Thymus (tissue), 11 donors: Measurements from ENCODE around the gene HACD2. TPM values are rescaled to one million over a fixed set of nuclear protein-coding genes. Genes with fewer than 3 reads are reported as not detected.
"Not testable (repeated sequence)": the region's sequence is repeated elsewhere in the genome, so short reads cannot be mapped to it uniquely, and the experiment has no call there.

Experiments used
- DNase-seq, 9 donors: peaks; one replicate each; pipeline ENCODE4 v3.0.0-alpha.2; 2013; ENCODE audit warnings: low spot score in 9 of 9, low read depth in 6 of 9, missing footprints in 1 of 9
- H3K27ac ChIP-seq, 2 donors: one replicate each; pipeline ENCODE4 v1.5.1; 2013; ENCODE audit warnings: control low read depth in 1 of 2, low read depth in 1 of 2, low read length in 1 of 2, mild to moderate bottlenecking in 1 of 2, moderate library complexity in 1 of 2
- H3K27me3 ChIP-seq, 2 donors: one replicate each; pipeline ENCODE4 v1.5.1; 2013; ENCODE audit warnings: low read length in 1 of 2; ENCODE audit not compliant: control insufficient read depth in 2 of 2, insufficient read depth in 1 of 2
- H3K36me3 ChIP-seq, 2 donors: one replicate each; pipeline ENCODE4 v1.5.1; 2013; ENCODE audit warnings: low read length in 1 of 2, mild to moderate bottlenecking in 1 of 2, moderate library complexity in 1 of 2; ENCODE audit not compliant: control insufficient read depth in 2 of 2, insufficient read depth in 2 of 2
- H3K4me1 ChIP-seq, 2 donors: one replicate each; pipeline ENCODE4 v1.5.1; 2013; ENCODE audit warnings: low read length in 2 of 2; ENCODE audit not compliant: control insufficient read depth in 2 of 2, insufficient read depth in 2 of 2
- H3K4me3 ChIP-seq, 2 donors: one replicate each; pipeline ENCODE4 v1.5.1; 2013; ENCODE audit warnings: low read length in 2 of 2, control low read depth in 1 of 2, mild to moderate bottlenecking in 1 of 2
- H3K9me3 ChIP-seq, 2 donors: one replicate each; pipeline ENCODE4 v1.5.1; 2013; ENCODE audit warnings: low read length in 1 of 2, mild to moderate bottlenecking in 1 of 2; ENCODE audit not compliant: control insufficient read depth in 2 of 2, insufficient read depth in 1 of 2
- WGBS: extraction: QIAGEN DNeasy Blood & Tissue Kit; methylation state at CpG from one replicate; pipeline ENCODE4 v1.1.7; 2013; 5-methylcytosine and 5-hydroxymethylcytosine counted together
- polyA plus RNA-seq: library from polyadenylated mRNA; stranded (reverse); fragments of 200-250 nt; gene quantifications from one replicate; pipeline ENCODE4 v1.2.3, GENCODE V29; 2013
- total RNA-seq: library from RNA; stranded (reverse); fragments of 120-200 nt; gene quantifications from one replicate; pipeline ENCODE4 v1.2.4, GENCODE V29; 2013
- donor health status: healthy.

Gene HACD2
- total and polyA plus RNA-seq, 2 donors = 12.2 to 16.1 TPM

DNA sequence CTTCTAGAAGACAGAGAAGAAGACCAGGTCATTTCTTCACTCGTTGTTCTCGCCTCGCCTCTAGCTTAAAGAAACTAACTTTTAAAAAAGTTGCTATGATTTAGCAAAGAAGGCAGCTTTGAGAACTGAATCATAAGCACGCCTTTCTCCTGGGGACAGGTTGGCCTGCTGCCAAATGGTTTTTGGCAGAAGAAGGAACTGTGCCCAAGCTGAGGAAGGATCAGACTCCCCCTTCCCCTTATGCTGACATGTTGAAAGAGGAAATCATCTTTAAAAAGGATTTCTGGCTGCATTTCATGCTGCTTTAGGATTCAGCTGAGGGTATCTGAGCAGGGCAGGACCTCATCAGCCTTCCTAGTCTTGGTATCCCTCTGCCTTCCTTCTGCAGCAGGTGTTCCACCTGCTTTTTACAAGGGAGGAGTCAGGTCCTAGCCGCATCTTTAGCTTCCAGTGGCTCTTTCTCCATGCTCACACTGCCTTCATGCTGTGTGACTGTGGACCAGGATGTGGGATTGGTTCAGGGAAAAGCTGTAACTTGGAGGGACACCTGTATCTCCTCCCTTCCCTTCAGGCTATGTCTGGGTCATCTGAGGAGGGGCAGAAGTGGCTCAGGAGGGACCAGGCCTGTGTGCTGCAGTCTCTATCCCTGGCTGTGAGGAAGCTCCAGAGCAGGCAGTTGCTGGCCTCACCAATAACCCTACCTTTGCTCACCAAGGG is 34.1 kb upstream of the HACD2 start:
- WGBS = 51% methylated on average over 5 of the region's 5 CpGs
- Histone ChIP-seq H3K36me3 (peaks cover 6 to 7% of the 10 kb centered on the region in 2 donors), H3K27ac (no peak overlapping the region), H3K4me1 (peaks cover 0 to 10% of the 10 kb centered on the region in 2 donors), H3K27me3 (no peaks in the 10 kb centered on the region), H3K4me3 (no peak overlapping the region), H3K9me3 (no peaks in the 10 kb centered on the region)
- peak in 2 of 9 donors; percentile 6 to 49 for DNase-seq

DNA sequence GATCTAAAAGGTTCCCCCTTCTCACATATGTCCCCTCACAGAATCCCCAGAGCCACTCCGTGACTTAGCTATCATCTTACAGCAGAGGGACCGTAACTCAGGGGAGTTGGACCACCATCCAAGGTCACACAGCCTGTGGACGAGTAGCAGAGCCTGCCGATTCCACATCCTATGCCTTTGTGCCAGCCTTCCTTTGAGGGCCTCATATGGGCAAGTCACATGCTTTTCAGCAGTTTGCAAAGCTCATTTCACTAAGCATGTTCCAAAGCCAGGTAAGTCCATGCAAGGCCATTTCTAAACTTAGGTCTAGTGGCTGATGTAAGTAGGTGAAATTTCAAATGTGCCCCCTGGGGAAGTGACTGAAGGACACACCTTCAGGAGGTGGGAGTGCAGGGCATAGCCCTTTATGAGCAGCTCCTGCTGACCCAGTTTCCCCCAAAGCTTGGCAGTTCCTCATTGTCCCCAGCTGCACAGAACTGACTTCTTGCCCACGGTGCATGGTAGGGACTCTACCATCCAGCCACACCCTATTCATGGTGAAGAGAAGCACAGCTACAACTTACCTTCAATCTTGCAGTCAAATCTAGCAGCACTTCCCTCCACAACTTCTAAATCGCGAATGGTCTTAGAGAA is 33.3 kb upstream of the HACD2 start:
- peaks cover 7 to 8% of the 10 kb centered on the region in 2 donors for H3K36me3 ChIP-seq
- DNase-seq = no peak
- no peak overlapping the region for H3K4me3 ChIP-seq
- WGBS = 54% methylated on average over 7 of the region's 7 CpGs
- no peak overlapping the region for H3K27ac ChIP-seq
- peaks cover 0 to 10% of the 10 kb centered on the region in 2 donors for H3K4me1 ChIP-seq
- no peaks in the 10 kb centered on the region for H3K9me3 ChIP-seq
- H3K27me3 ChIP-seq = no peaks in the 10 kb centered on the region

DNA sequence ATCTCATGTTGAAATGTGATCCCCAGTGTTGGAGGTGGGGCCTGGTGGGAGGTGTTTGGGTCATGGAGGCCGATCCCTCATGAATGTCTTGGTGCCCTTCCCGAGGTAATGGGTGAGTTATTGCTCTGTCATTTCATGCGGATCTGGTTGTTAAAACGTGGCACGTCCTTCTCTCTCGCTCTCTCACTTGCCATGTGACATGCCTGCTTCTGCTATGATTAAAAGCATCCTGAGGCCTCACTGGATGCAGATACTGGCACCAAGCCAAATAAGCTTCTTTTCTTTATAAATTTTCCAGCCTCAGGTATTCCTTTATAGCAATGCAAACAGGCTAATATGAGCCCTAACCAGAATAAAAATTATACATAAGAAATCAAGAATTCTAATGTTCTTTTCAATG is 31.7 kb upstream of the HACD2 start:
- Histone ChIP-seq H3K4me1 (peaks cover 0 to 10% of the 10 kb centered on the region in 2 donors), H3K36me3 (peaks cover 8 to 13% of the 10 kb centered on the region in 2 donors), H3K27me3 (no peaks in the 10 kb centered on the region), H3K27ac (no peak overlapping the region), H3K4me3 (no peak overlapping the region), H3K9me3 (no peaks in the 10 kb centered on the region)
- no peak for DNase-seq
- WGBS = 99% methylated on average over 6 of the region's 6 CpGs

DNA sequence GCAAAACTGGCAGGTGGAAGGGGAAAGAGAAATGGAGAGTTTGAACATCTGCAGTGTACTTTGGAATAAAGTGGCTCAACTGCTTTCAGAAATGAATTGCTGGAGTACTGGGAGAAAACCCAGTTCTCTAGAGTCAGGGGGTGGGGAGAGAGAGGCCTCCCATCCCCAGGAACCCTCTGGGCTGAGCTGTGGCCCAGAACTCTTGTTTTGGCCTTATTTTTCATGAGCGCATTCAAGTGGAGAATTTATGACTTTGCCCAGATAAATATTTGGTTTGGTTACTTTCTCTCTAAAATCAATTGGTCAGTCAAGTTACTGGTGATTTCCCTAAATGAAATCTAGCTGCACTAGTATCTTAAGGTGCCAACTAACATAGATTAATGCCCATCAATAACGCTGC is 28.7 kb upstream of the HACD2 start:
- Histone ChIP-seq H3K4me3 (no peak overlapping the region), H3K4me1 (peaks cover 0 to 5% of the 10 kb centered on the region in 2 donors), H3K27ac (no peak overlapping the region), H3K27me3 (no peaks in the 10 kb centered on the region), H3K9me3 (no peaks in the 10 kb centered on the region), H3K36me3 (peaks cover 8 to 13% of the 10 kb centered on the region in 2 donors)
- no peak for DNase-seq
- WGBS = 98% methylated on average over 2 of the region's 2 CpGs

DNA sequence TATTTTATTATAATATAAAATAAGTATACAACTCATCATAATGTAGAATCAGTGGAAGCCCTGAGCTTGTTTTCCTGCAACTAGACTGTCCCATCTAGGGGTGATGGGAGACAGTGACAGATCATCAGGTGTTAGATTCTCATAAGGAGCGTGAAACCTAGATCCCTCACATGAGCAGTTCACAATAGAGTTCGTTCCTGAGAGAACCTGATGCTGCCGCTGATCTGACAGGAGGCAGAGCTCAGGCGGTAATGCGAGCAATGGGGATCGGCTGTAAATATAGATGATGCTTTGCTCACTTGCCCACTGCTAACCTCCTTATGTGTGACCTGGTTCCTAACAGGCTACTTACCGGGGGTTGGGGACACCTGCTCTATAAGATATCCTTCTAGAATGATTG is 26.8 kb upstream of the HACD2 start:
- not testable (repeated sequence) for H3K27ac ChIP-seq, H3K4me1 ChIP-seq, H3K27me3 ChIP-seq, H3K9me3 ChIP-seq, H3K4me3 ChIP-seq, DNase-seq
- peaks cover 3 to 11% of the 10 kb centered on the region in 2 donors for H3K36me3 ChIP-seq
- WGBS = 97% methylated on average over 7 of the region's 7 CpGs

DNA sequence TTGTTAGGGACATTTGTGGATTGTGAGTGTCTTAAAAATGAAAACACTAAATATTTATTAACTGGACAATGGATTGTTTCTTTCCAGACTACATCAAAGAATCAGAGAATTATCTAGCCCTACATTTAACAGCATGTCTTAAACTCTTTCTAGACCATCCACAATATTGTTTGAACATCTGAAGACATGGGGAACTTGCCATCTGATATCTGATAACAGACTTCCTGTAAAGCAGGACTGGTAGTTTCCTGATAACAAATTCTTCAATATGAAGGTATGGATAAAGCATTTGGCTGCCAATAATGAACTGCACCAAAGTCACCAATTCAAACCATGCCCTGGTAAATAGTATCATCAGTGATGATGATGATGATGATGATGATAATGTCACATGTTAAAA is 26.2 kb upstream of the HACD2 start:
- no peak for DNase-seq
- Histone ChIP-seq H3K9me3 (no peaks in the 10 kb centered on the region), H3K4me1 (no peaks in the 10 kb centered on the region), H3K27ac (no peak overlapping the region), H3K4me3 (no peak overlapping the region), H3K27me3 (no peaks in the 10 kb centered on the region), H3K36me3 (peaks cover 3 to 11% of the 10 kb centered on the region in 2 donors)

DNA sequence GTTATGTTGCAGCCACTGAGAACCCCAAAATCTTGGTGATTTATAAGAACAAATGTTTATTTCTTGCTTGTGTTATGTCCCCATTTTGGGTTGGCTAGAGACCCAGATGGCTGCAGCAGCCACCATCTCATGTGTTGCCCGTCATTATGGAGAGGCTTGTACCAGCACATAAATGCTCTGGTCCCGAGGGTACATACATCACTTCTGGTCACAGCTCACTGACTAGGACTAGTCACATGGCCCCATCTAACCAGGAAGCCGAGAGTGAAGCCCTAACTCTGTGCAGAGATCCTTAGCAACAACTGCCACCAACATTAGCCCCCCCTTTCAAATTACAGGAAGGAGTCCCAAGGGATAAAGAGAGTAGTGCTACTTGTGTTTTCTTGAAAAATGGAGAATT is 25.5 kb upstream of the HACD2 start:
- DNase-seq = no peak
- Histone ChIP-seq H3K36me3 (peaks cover 3 to 11% of the 10 kb centered on the region in 2 donors), H3K9me3 (no peaks in the 10 kb centered on the region), H3K27ac (no peak overlapping the region), H3K4me1 (no peaks in the 10 kb centered on the region), H3K27me3 (no peaks in the 10 kb centered on the region), H3K4me3 (no peak overlapping the region)
- WGBS = 97% methylated on average over 3 of the region's 3 CpGs

DNA sequence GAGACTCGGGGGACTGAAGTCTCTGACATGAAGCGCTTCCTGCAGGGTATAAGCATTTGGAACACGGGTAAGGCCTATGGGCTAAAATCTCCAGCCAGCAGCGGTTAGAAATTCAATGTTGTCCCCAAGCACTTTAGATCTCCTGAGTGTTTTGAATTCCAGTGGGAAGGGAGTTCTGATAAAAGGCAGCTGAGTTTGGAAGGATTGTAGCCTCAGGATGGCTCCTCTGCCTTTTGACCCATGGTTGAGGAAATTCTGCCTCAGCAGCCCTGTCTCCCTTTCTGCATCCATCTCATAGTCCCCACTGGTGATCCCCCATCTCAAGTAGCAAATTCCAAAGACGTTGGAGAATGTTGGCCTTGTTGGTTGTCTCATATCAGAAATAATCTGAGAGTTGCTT is 24.2 kb upstream of the HACD2 start:
- no peak overlapping the region for H3K27ac ChIP-seq
- peaks cover 2 to 8% of the 10 kb centered on the region in 2 donors for H3K36me3 ChIP-seq
- no peaks in the 10 kb centered on the region for H3K4me1 ChIP-seq
- DNase-seq = no peak
- no peak overlapping the region for H3K4me3 ChIP-seq
- WGBS = 98% methylated on average over 5 of the region's 5 CpGs
- no peaks in the 10 kb centered on the region for H3K27me3 ChIP-seq
- H3K9me3 ChIP-seq = no peaks in the 10 kb centered on the region

DNA sequence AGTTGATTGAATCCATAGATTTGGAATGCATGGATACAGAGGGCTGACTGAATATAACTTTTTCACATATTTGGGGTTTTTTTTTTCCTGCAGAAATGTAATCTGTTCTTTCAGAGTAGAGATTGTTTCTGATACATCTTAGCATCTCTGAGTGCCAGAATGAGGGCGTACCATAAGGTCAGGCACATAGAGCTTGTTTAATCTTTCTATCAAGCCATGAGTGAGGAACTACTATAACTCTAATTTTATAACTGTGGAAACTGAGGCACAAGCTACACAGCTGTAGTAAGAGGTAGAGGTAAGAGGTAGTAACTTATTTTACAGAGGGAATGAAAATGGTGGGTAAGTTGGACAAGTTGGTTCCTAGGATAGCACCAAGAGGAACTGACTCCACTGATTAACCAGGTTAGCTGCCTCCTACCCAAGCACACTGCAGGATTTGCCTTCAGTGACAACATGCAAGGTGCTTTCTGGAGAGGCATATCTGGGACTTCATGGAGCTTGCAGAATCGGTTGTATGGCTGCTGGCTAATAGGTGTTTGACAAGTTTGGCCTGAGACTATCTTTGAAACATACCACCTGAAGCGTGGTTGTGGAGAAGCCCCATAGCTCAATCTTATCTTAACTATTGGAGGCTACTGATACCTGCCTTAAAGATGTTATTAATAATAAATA is 23.5 kb upstream of the HACD2 start:
- Histone ChIP-seq H3K9me3 (no peaks in the 10 kb centered on the region), H3K27ac (no peak overlapping the region), H3K4me1 (no peaks in the 10 kb centered on the region), H3K27me3 (no peaks in the 10 kb centered on the region), H3K4me3 (no peak overlapping the region), H3K36me3 (peaks cover 0 to 6% of the 10 kb centered on the region in 2 donors)
- DNase-seq = no peak
- 99% methylated on average over 3 of the region's 3 CpGs for WGBS
